AG09319 (cell line): Measurements from ENCODE around the gene BHMT2.
A peak's percentile ranks its signal among the peaks of the same experiment; 100 is the strongest.

Source experiments
- DNase-seq: peaks from one replicate; pipeline ENCODE4 v3.0.0-alpha.2; 2010; ENCODE audit warnings: low read depth; ENCODE audit errors: extremely low read depth
- TF ChIP-seq, protein P1 (sequence below): IDR thresholded peaks from 2 replicates; pipeline ENCODE4 v1.5.1; 2011; ENCODE audit warnings: low read depth, mild to moderate bottlenecking, inconsistent platforms, low read length, moderate library complexity

BHMT2 gene

DNA sequence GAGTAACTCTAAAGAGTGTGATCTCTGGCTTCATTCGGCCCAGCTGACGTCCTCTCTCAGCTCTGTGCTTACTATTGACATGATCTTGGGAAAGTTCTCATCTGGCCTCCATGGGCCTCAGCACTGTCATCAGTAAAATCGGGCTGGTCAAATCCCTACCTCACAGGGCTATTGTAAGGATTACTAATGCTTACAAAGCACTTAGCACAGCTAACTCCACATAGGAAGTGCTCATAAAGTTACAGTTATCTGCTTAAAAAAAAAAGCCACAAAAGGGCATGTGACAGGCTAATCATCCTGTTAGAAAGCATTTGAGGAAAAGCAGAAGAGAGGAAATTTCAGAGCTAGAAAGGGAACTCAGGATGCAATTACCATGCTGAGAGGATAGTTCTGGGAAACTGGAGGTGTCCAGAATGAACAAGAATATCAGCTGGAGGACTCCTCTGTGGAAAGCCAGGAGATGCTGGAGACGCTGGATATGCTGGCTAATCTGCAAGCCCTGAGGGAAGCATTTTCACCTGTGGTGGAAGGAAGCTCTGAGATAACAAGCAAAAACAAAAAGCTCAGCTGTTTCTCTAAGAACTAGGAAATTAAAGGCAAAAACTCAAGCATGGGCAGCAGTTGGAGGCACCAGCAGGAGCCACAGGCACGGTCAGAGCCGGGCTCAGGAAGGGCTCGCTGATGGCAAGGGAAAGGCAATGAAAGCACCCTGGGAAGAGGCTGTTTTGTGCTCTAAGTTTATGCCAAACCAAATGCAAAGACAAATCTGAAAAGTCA is 37.6 kb downstream of the BHMT2 start:
- DNase-seq = no peak
- TF ChIP-seq, protein P1, sequence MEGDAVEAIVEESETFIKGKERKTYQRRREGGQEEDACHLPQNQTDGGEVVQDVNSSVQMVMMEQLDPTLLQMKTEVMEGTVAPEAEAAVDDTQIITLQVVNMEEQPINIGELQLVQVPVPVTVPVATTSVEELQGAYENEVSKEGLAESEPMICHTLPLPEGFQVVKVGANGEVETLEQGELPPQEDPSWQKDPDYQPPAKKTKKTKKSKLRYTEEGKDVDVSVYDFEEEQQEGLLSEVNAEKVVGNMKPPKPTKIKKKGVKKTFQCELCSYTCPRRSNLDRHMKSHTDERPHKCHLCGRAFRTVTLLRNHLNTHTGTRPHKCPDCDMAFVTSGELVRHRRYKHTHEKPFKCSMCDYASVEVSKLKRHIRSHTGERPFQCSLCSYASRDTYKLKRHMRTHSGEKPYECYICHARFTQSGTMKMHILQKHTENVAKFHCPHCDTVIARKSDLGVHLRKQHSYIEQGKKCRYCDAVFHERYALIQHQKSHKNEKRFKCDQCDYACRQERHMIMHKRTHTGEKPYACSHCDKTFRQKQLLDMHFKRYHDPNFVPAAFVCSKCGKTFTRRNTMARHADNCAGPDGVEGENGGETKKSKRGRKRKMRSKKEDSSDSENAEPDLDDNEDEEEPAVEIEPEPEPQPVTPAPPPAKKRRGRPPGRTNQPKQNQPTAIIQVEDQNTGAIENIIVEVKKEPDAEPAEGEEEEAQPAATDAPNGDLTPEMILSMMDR = no peak

DNA sequence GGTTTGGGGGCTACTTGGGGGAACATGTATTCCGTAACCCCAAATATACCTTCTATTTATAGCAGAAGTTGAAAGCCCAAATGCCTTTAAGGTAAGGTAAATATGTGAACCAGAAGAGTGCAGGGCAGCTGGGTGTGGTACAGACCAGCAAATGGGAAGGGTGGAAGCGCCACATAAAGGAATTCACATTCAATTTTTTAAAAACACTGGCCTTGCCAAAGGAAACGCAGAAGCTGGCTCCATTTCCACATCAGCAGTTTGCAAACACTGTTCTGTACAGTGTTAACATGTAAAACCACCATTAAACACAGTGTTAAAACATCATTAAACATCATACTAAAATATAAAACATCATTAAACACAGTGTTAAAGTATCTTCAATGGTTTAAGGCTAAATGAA is 38.5 kb downstream of the BHMT2 start:
- TF ChIP-seq, protein P1 = no peak
- no peak for DNase-seq

DNA sequence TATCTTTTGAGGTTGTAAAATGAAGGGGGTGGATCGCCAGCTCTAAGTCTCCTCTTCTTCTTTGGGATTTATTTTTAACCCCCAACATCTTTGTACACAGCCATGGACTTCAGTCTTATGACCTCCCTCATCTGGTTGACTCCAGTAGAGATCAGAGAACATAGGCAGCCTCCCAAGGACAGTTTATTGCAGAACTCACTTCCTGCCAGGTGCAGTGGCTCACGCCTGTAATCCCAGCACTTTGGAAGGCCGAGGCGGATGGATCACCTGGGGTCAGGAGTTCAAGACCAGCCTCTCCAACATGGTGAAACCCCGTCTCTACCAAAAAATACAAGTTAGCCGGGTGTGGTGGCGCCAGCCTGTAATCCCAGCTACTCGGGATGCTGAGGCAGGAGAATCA is 39.2 kb downstream of the BHMT2 start:
- no peak for DNase-seq
- TF ChIP-seq, protein P1 = no peak

DNA sequence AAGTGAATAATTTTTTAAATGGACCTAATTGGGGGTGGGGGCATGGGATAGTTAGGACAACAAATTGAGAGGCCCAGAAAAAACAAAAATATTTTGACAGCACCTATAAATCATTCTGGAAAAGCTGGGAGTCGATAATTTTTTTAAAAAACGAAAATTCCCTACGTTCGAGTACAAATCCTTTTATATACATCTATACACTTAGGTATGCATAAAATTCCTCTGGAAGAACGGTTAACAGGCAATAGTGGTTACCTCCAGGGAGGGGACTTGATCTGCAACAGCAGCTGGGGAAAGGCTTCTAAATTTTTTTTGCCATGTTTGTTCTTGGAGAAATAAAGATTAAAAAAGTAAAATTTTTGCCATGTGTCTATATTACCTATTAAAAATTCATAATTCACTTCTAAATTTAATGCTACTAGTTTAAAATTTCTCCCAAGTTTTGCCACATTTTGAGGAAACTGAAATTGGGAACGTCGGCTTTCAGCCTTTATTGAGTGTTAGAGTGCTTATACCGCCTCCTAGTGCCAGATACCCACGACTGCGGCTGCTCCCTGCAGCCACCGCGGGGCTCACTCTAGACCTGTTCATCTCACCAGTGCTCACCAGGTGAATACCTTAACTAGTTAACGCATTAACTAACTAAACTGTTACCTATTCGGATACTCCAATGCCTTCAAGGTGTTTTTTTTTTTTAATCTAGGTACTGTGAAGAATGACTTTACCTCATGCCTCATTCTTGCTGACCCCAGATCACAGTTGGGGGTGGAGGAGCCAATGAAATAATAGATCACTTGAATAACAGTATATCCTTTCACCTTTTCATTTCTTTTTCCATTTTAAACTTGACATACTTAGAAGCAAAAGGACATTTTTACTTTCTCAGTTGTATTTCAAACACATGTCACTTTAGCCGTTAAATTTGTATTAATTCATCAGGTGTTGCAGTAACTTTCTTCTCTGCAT is 40.2 kb downstream of the BHMT2 start:
- no peak for DNase-seq
- TF ChIP-seq, protein P1 = peak; percentile 6

DNA sequence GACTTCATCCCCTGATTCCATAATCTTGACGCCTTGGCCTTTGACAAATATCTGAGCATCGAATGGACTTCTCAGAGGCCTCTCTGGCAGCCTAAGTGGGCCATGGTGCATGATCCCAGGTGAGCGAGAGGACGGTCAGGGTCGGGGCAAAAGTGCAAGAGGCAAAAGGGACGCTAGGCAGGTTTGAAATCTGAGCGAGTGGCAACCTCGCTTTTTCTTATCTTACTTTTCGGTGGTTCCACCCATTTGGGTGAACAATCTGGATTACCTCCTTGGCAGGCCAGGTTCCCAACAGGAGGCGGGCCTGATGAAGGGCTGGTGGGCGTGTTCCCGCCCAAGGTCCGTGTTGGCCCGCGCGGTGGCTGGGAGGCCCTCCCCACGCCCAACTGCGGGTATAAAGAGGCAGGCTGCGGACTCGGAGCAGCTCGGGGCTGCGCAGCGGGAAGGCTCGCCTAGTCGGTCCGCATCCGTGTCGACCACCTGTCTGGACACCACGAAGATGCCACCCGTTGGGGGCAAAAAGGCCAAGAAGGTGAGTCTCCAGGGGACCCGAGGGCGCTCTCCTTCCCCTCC is 41.9 kb downstream of the BHMT2 start, which contains the start of gene BHMT:
BHMT (plus strand) TSS at position 423 of the 573 bp plus-strand sequence; CDS start at position 500, 77 bp downstream.
- TF ChIP-seq, protein P1 = no peak
- DNase-seq = no peak

DNA sequence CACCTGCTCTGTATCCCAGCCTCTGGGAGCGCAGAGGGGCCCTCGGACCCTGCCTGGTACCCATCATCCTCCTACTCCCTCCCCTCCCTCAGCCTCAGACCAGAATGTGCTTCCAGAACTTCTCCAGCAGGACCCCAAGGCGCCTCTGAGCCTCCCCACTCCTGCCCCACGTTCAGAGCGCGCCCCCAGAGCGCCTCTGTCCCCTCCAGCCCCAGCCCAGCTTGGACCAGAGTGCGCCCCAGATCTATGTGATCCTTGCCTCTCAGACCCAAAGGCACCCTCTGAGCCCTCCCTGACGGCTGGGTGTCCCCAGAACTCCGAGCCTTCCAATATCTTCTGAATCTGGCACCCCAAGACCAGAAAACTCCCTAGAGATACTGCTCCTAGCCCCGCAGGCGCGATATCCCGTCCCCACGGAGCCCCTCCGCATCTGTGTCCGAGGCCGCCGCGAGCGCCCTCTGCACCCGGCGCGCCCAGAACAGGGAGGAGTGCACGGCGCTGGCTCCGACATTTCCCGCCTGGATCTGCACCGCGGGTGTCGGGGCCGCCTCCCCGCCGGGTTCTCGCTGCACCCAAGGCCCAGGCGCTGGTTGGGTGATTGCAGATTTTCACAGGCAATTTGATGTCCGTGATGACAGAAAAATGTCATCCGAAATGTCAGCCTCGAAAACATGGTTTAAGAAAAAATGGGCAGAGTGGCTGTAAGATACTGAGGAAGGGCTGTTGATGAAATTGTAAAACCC is 42.6 kb downstream of the BHMT2 start:
- DNase-seq = no peak
- TF ChIP-seq, protein P1 = no peak
